Amygdala (tissue), 56 donors: Measurements from ENCODE around the gene TMEM229B.

Source experiments
- DNase-seq, 56 donors: peaks; one replicate each; lab custom pipeline; 2025; lab: John Stamatoyannopoulos, UW

The TMEM229B gene

DNA sequence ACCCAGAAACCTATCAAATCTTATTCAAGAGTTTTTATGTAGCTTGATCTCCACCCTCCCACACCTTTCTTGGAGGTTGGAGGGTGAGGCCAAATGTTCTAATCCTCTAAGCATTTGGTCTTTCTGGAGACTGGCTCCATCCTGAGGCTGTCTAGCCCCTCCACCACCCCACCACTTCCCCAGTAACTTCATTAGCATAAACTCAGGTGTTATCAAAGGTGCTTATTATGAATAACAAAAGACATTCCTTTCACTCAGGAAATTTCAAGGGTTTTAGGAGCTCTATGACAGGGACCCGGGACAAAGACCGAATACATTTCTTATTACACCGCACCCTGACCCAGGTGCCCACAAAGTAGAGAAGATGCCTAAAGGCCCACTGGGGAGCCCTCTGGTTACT is 2.8 kb upstream of the TMEM229B start:
- DNase-seq, result no peak

GRCh38 chr14:67490196-67490595 is 1.7 kb upstream of the TMEM229B start:
- DNase-seq, result no peak

GRCh38 chr14:67487332-67487731 is 1.2 kb downstream of the TMEM229B start:
- DNase-seq, result no peak

DNA sequence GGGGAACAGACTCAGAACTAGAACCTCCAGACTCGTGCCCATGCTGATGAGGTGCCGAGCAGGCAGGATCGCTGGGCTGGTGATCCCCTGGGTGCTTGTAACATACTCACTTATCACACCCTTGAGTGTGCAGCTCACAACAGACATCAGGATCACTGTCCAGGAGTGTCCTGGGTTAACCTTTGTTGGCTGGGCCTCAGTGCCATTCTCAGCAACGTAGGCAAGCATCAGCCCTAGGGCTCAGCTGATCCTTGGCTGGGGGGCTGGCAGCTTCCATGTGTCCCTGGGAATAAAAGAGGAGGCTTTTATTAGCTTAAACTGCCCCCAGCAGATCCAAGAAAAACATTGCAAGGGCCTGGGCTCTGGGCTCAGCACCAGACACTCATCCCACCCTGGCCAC is 1.6 kb downstream of the TMEM229B start:
- DNase-seq, result no peak

DNA sequence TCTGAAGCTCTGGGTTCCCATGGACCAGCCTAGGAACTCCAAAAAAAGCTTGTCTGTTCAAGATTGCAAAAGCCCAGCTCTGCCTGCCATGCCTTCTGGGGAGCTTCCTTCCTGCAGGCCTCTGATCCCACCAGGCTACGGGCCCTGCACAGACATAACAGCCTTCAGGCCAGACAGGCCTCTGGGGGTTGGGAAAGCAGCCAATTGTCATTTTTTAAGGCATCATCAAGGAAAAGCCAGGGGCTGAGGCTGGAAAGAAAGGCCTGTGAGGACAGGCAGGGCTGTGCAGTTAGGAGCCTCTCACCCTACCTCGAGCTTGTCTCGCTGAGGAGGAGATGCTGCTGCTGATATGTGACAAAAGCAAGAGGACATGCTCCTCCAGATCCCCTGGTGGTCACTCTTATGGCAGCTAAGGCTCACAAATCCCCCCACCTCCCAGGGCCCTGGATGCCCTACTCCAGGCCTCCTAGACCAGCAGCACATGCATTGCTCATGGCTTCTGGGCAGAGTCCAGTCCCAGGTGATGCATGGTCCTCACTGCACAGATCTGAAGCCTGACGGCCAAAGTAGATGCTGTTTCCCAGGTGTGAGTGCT is 2.9 kb downstream of the TMEM229B start:
- DNase-seq, result no peak

DNA sequence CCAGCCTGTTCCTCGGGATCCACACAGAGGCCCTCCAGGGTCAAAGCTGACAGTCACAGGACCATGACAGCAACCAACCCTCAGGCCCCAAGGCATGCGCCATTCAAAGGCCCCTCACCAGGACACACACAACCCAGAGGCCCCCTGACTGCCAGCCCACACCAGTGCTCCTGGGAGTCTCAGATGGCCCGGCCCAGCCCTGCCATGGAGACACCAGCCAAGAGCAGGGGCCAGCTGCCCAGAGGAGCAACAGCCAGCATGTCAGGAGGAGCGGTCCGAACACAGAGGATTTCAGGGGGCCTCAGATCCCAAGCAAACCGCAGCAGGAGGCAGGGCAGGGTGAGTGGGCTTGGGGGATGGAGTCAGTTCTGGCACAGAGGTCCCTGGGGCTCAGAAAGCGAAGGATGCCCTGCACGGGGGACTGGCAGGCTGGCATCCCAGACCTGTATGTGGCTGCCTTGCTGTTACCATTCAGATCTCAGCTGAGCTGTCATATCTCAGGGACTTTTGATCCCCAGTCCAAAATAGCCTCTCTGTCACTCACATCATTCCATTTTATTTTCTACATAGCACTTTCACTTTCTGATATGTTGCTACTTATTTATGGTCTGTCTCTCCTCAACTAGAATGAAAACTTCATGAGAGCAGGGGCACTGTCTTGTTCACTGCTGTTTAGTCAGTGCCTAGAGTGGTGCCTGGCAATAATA is 4.8 kb downstream of the TMEM229B start:
- peak in 3 of 56 donors; percentile 1 to 11 (median 6) for DNase-seq

GRCh38 chr14:67482231-67483164 is 6.0 kb downstream of the TMEM229B start:
- no peak for DNase-seq

DNA sequence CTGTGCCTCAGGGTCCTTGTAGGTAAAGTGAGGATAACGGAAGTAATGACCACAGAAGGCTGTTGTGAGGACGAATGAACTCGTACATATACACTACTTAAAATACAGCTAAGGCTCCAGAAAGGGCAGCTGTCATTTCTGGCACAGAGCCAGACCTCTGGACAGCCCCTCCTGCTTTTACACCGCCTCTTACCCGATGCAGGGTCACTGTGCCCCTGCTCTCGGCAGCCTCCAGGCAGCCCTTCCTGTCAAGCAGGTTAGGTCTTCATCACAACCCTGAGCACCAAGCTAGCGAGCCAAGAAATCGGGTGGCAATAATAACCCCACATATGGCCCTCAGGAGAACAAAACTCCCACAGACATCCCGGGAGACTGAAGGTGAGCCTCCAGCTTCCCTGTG is 8.5 kb downstream of the TMEM229B start:
- DNase-seq, result no peak

DNA sequence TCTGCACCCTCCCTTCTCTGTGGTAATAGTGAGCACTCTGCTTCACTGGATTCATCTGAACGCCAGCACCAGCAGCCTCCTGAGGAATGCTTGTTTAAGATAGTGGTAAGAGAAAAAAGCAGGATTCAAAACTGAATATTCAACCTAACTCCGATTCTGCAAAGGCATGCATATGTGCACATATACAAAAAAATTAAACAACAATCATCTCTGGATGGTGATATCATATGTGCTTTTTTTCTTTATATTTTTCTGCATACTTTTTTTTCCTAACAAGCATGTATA is 9.8 kb downstream of the TMEM229B start:
- DNase-seq, result no peak

DNA sequence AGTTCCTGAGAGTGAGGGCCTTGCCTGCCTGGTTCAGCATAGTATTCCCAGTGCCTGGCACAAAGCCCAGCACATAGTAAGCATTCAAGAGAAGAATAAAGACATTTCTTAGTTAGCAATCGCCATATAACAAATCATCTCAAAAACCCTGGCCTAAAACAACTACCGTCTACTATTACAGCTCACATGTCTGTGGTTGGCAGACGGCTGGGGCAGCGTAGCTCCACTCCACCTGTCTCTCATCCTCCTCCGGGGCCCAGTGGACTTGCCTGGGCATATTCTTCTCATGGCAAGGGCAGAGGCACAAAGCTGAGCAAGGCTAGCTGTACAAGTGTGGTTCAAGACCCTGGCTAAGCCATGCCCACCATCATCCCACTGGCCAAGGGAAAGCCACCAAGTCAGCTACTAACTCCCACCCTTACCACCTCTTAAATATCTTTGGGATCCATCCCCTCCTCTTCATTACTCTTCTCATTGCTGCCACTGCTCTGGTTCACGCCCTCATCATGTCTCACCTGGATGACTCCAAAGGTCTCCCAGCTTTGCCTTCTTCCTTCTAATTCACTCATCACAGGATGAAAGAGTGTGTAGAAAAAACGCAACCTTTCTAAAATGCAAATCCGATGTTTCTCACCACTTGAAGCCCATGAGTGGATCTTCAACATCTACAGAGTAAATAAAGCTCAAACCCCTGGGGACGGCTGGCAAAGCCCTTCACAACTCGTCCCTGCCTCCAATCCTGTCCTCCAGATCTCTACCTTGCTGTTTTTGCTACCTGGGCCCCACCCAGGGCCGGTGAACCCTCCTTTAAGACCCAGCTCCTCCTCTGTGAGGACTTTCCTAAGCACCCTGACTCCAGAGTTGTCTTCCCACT is 10.4 kb downstream of the TMEM229B start:
- no peak for DNase-seq

DNA sequence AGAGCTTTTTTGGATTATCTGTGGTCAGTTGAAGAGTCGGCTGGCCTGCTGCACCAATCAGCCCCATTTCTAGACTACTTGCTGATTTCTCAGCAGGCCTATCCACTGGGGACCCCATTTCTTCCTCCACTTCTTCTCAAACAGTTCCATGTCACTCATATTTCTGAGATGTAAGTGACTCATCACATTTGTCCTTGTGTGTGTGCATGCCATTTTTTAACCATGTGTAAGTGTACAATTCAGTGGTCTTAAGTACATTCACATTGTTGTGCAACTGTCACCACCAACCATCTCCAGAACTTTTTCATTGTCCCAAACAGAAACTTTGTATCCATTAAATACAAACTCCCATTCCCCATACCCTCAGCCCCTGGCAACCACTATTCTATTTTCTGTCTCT is 14.2 kb downstream of the TMEM229B start:
- no peak for DNase-seq

DNA sequence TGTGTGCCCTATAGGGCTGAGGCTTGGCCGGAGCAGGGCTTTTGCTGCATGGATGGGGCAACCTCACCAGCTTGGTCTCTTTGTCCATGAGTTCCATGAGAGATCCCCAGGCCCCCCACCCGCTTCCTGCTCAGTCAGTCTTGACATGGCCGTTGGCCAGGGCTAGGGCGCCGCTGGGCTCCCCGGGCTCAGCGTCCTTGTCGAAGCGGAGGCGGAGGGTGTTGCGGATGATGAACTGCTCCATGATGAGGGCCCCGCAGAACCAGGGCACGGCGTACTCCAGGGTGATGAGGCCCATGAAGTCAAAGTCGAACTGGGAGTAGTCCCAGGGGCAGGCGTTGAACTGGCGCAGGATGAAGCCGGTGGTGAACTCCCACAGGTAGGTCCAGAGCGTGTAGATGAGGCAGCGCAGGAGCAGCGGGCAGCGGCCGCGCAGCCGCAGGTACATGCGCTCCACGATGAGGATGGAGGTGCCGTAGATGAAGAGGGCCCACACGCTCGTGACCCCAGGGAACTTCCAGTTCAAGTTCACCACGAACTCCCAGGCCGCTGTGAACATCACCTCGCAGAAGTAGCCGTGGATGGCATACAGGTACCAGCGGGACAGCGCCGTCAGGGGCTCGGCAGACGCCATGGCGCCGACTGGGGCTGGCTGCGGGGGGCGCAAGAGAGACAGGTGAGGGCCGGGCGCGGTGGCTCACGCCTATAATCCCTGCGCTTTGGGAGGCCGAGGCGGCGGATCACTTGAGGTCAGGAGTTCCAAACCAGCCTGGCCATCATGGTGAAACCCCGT is 15.0 kb downstream of the TMEM229B start:
- DNase-seq, result no peak

DNA sequence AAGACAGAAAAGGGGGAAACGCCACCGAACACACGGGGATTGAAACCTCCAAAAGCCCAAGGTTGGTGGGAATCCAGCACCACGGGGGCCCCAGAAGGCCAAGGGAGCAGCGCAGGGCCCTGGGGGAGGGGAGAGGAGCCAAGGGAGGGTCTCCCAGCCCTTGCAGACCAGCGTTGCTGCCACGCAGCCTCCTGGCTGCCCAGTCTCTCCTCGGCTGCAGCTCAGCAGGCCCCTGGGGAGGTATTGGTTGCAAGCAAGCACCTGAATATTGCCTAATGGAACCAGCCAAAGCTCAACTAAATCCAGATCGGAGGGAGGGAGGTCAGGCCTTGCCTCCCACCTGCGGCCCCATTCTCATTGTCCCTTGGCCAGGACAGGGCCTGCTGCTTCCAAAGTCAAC is 15.8 kb downstream of the TMEM229B start:
- DNase-seq, result no peak

- DNase-seq, result no peak
Observed at GRCh38 chr14:67469954-67470353, 18.6 kb downstream of the TMEM229B start.

- no peak for DNase-seq
Observed at GRCh38 chr14:67468378-67468730, 20.2 kb downstream of the TMEM229B start.

- DNase-seq, result no peak
Observed at GRCh38 chr14:67467134-67467533, 21.4 kb downstream of the TMEM229B start.

DNA sequence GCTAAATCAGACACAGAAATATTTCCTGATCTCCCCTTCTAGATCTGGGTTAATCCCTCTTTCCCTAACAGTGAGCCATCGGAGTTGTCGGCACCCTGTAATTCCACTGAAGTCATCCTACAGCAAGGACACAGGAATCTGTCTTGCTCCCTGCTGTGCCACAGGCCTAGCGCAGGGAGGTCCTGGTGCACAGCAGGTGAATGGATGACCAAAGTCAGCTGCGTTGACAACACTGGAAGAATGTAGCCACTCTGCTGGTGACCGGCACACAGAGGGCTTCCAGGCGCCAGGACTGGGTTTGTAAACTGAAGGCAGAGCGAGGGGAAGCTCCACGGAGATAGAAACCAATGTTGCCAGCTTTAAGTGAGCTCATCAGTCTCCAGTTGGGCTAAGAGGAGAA is 23.6 kb downstream of the TMEM229B start:
- no peak for DNase-seq

DNA sequence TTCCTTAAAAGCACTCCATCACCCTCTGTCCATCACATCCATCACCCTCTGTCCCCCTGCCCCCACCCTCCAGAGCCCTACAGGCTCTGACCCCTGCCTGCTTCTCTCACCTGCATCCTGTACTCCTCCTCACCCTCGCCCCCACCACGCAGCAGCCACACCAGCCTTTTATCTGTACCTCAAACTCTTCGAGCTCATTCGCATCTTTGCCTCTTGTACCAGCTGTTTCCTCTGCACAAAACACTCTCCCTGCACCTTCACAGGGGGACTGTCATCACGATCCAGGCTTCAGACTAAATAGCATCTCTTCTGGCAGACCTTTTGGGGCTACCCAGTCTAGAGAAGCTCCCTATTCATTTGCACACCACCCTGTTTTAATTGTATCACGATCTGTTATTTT is 24.1 kb downstream of the TMEM229B start:
- DNase-seq, result no peak

GRCh38 chr14:67463900-67464299 is 24.6 kb downstream of the TMEM229B start:
- no peak for DNase-seq

DNA sequence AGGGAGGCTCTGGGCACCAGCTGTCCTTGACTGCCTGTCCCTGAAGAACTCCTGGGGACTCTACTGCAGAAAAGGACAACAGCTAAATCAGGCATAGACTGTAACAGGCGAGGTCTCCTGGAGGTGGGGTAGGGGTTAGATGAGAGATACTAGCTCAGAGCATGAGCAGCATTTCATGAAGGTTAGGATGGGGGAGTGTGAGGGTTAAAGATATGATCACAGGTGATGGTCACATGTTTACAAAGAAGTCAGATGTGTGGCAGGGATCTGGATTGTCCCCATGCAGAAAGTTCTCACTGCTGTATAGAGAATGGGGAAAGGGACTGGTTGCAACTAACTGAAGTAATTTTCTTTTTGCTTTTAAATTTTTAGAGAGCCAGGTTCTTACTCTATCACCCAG is 26.5 kb downstream of the TMEM229B start:
- DNase-seq, result no peak
